ENCODE measurements around the gene CACNA1A. TPM values are rescaled to one million over a fixed set of nuclear protein-coding genes. Genes with fewer than 3 reads are reported as not detected.

The CACNA1A gene
- total and polyA plus RNA-seq, 8 donors = 0.58 to 12.5 (median 3.8) TPM; not detected in 1

- intact Hi-C loops (cut with DNase I; ENCODE audit: low total_unique reads) = no loop called here
Observed at GRCh38 chr19:13231663-13232062, 274.6 kb downstream of the CACNA1A start.

GRCh38 chr19:13229246-13229645 is 277.0 kb downstream of the CACNA1A start:
- peaks cover 0 to under 1% (median 0%) of the 10 kb centered on the region in 4 donors for H3K4me1 ChIP-seq
- peaks cover 0 to 35% (median 17%) of the 10 kb centered on the region in 3 donors for H3K27me3 ChIP-seq
- H3K27ac ChIP-seq = no peak overlapping the region
- DNase-seq = no peak
- no peaks in the 10 kb centered on the region for H3K36me3 ChIP-seq
- WGBS, 5 donors = 76 to 89% (median 82%) methylated on average over 5 to 7 of the region's 7 CpGs
- TF ChIP-seq POLR2A (IDR thresholded peaks at IDR 0.05) (no peak), EP300 (IDR thresholded peaks at IDR 0.05) (no peak), POLR2AphosphoS5 (IDR thresholded peaks at IDR 0.05) (no peak), CTCF (IDR thresholded peaks at IDR 0.05) (no peak)
- no peak overlapping the region for H3K4me3 ChIP-seq
- H3K9me3 ChIP-seq = no peaks in the 10 kb centered on the region
- intact Hi-C loops (cut with DNase I; ENCODE audit: low total_unique reads) = no loop called here

More at GRCh38 chr19:13231663-13232062, 274.6 kb downstream of the CACNA1A start:
- H3K4me3 ChIP-seq = no peak overlapping the region
- peaks cover 0 to 17% (median 4%) of the 10 kb centered on the region in 3 donors for H3K27me3 ChIP-seq
- WGBS, 5 donors = 12 to 31% (median 17%) methylated on average over 9 of the region's 9 CpGs
- H3K36me3 ChIP-seq = no peaks in the 10 kb centered on the region
- peaks cover 0 to 7% (median 0%) of the 10 kb centered on the region in 4 donors for H3K4me1 ChIP-seq
- peaks cover 0 to 16% (median 9%) of the 10 kb centered on the region in 4 donors for H3K9me3 ChIP-seq
- H3K27ac ChIP-seq = no peak overlapping the region
- TF ChIP-seq CTCF (IDR thresholded peaks at IDR 0.05) (no peak), POLR2AphosphoS5 (IDR thresholded peaks at IDR 0.05) (no peak), EP300 (IDR thresholded peaks at IDR 0.05) (no peak), POLR2A (IDR thresholded peaks at IDR 0.05) (no peak)
- peak in 1 of 2 donors; percentile 44 for DNase-seq

- 70 to 83% (median 78%) methylated on average over 7 of the region's 7 CpGs for WGBS, 5 donors
- no peak for TF ChIP-seq POLR2AphosphoS5 (IDR thresholded peaks at IDR 0.05)
- no peak for TF ChIP-seq EP300 (IDR thresholded peaks at IDR 0.05)
- TF ChIP-seq CTCF (IDR thresholded peaks at IDR 0.05) = no peak
- Histone ChIP-seq H3K27me3 (peaks cover 0 to 36% (median 17%) of the 10 kb centered on the region in 3 donors), H3K4me3 (no peak overlapping the region), H3K4me1 (no peaks in the 10 kb centered on the region), H3K27ac (no peak overlapping the region), H3K9me3 (no peaks in the 10 kb centered on the region), H3K36me3 (no peaks in the 10 kb centered on the region)
- no peak for DNase-seq
- intact Hi-C loops (cut with DNase I; ENCODE audit: low total_unique reads) = no loop called here
Observed at GRCh38 chr19:13228561-13228960, 277.7 kb downstream of the CACNA1A start.

- Histone ChIP-seq H3K4me1 (no peaks in the 10 kb centered on the region), H3K27ac (no peak overlapping the region), H3K4me3 (no peak overlapping the region), H3K27me3 (peaks cover 0 to 36% (median 17%) of the 10 kb centered on the region in 3 donors), H3K9me3 (no peaks in the 10 kb centered on the region), H3K36me3 (no peaks in the 10 kb centered on the region)
- 71 to 81% (median 72%) methylated on average over 14 of the region's 14 CpGs for WGBS, 5 donors
- no peak for DNase-seq
- no peak for TF ChIP-seq POLR2A (IDR thresholded peaks at IDR 0.05)
- no peak for TF ChIP-seq EP300 (IDR thresholded peaks at IDR 0.05)
- no peak for TF ChIP-seq POLR2AphosphoS5 (IDR thresholded peaks at IDR 0.05)
- no peak for TF ChIP-seq CTCF (IDR thresholded peaks at IDR 0.05)
- intact Hi-C loops (cut with DNase I; ENCODE audit: low total_unique reads) = no loop called here
Observed at GRCh38 chr19:13226983-13227382, 279.3 kb downstream of the CACNA1A start.
